Cardiac fibroblast (primary cell): Measurements from ENCODE around the gene ARTN.

ENCODE experiments used
- DNase-seq, 2 donors: peaks; one replicate each; pipeline versions ENCODE4 v3.0.0 to v3.0.0-alpha.2; 2010; ENCODE audit warnings: low read depth in 2 of 2
- H3K4me3 ChIP-seq, 2 donors: replicated peaks in 1 of 2; 1 replicate in 1 of 2; 2 replicates in 1 of 2; pipeline ENCODE4 v1.5.1; 2011; ENCODE audit warnings: low read depth in 2 of 2, low read length in 2 of 2, mild to moderate bottlenecking in 2 of 2, moderate library complexity in 1 of 2
- CTCF ChIP-seq: IDR thresholded peaks from one replicate; pipeline ENCODE4 v1.5.1; 2011; ENCODE audit warnings: low read depth, mild to moderate bottlenecking, low read length, inconsistent platforms

Gene ARTN

GRCh38 chr1:43912607-43913006 is 21.0 kb upstream of the ARTN start:
- no peak for TF ChIP-seq CTCF
- no peak overlapping the region for H3K4me3 ChIP-seq
- DNase-seq: peak; percentile 49 to 54

- TF ChIP-seq CTCF: no peak
- no peak overlapping the region for H3K4me3 ChIP-seq
- DNase-seq: no peak
Observed at GRCh38 chr1:43913051-43913501, 20.5 kb upstream of the ARTN start.

GRCh38 chr1:43913666-43914360 is 19.8 kb upstream of the ARTN start:
- DNase-seq: no peak
- H3K4me3 ChIP-seq: no peak overlapping the region
- TF ChIP-seq CTCF: no peak

- no peak overlapping the region for H3K4me3 ChIP-seq
- no peak for TF ChIP-seq CTCF
- DNase-seq: no peak
Observed at GRCh38 chr1:43914576-43915525, 18.8 kb upstream of the ARTN start.

- no peak overlapping the region for H3K4me3 ChIP-seq
- DNase-seq: no peak
- no peak for TF ChIP-seq CTCF
Observed at GRCh38 chr1:43919906-43920305, 13.7 kb upstream of the ARTN start.

- DNase-seq: no peak
- H3K4me3 ChIP-seq: no peak overlapping the region
- TF ChIP-seq CTCF: no peak
Observed at GRCh38 chr1:43921022-43921421, 12.6 kb upstream of the ARTN start.
